ENCODE measurements around the gene PRAF2.

Gene PRAF2

DNA sequence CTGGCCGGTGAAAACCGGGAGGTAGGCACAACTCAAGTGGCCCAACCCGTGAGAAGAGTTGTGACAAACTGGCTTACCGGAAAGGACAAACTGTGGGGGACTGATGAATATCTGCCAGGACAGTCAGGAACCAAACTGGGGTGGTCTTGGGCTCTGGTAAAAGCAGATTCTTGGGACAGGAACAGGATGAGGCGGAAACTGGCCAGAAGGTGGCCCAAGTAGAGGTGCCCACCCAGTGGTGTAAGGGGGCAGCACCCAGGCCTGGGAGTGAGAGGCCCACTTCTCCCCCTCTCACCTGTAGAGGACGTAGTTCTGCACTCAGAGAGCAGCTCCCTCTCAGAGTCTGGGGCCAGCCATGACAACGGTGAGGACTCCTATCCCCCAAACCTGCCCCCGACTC is 9.1 kb downstream of the PRAF2 start:
- H3K27me3 ChIP-seq (ENCODE audit: insufficient read depth, low read depth): no peaks in the 10 kb centered on the region
- H3K27ac ChIP-seq: no peak overlapping the region
- no peak overlapping the region for H3K9ac ChIP-seq
- no peaks in the 10 kb centered on the region for H3K4me1 ChIP-seq (ENCODE audit: low read depth, poor library complexity, severe bottlenecking)
- no peak for TF ChIP-seq CTCF (conservative IDR thresholded peaks at IDR 0.05; ENCODE audit: low read depth, low read length)
- no peaks in the 10 kb centered on the region for H4K20me1 ChIP-seq (ENCODE audit: insufficient read depth)
- H3K4me2 ChIP-seq: no peak overlapping the region
- H3K79me2 ChIP-seq (ENCODE audit: insufficient read depth, low read depth): no peaks in the 10 kb centered on the region
- no peak overlapping the region for H2AFZ ChIP-seq (ENCODE audit: low read depth)
- no peak overlapping the region for H3K4me3 ChIP-seq (IDR thresholded peaks at IDR 0.05; ENCODE audit: insufficient read depth, low read depth, low read length)
- H3K36me3 ChIP-seq (ENCODE audit: insufficient read depth): no peaks in the 10 kb centered on the region

DNA sequence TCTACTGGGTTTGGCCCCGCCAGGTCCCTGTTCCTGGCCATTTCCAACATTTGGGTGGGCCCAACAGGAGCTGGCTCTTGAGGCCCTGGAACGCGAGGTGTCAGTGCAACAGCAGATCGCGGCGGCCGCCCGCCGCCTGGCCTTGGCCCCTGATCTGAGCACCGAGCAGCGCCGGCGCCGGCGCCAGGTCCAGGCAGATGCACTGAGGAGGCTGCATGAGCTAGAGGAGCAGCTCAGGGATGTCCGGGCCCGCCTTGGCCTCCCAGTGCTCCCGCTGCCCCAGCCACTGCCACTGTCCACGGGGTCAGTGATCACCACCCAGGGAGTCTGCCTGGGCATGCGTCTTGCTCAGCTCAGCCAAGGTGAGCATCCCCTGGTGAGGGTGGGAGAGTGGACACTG is 9.5 kb downstream of the PRAF2 start:
- no peaks in the 10 kb centered on the region for H3K4me1 ChIP-seq (ENCODE audit: low read depth, poor library complexity, severe bottlenecking)
- TF ChIP-seq CTCF (conservative IDR thresholded peaks at IDR 0.05; ENCODE audit: low read depth, low read length): no peak
- H3K4me2 ChIP-seq: no peak overlapping the region
- no peaks in the 10 kb centered on the region for H4K20me1 ChIP-seq (ENCODE audit: insufficient read depth)
- no peak overlapping the region for H2AFZ ChIP-seq (ENCODE audit: low read depth)
- no peak overlapping the region for H3K4me3 ChIP-seq (IDR thresholded peaks at IDR 0.05; ENCODE audit: insufficient read depth, low read depth, low read length)
- no peak overlapping the region for H3K27ac ChIP-seq
- H3K79me2 ChIP-seq (ENCODE audit: insufficient read depth, low read depth): no peaks in the 10 kb centered on the region
- H3K27me3 ChIP-seq (ENCODE audit: insufficient read depth, low read depth): no peaks in the 10 kb centered on the region
- H3K36me3 ChIP-seq (ENCODE audit: insufficient read depth): no peaks in the 10 kb centered on the region
- H3K9ac ChIP-seq: no peak overlapping the region

GRCh38 chrX:49063715-49064114 is 10.1 kb downstream of the PRAF2 start:
- Histone ChIP-seq H3K4me3 (IDR thresholded peaks at IDR 0.05; ENCODE audit: insufficient read depth, low read depth, low read length) (no peak overlapping the region), H3K36me3 (ENCODE audit: insufficient read depth) (no peaks in the 10 kb centered on the region), H3K4me1 (ENCODE audit: low read depth, poor library complexity, severe bottlenecking) (no peaks in the 10 kb centered on the region), H2AFZ (ENCODE audit: low read depth) (no peak overlapping the region), H3K4me2 (no peak overlapping the region), H4K20me1 (ENCODE audit: insufficient read depth) (no peaks in the 10 kb centered on the region), H3K79me2 (ENCODE audit: insufficient read depth, low read depth) (no peaks in the 10 kb centered on the region), H3K27me3 (ENCODE audit: insufficient read depth, low read depth) (no peaks in the 10 kb centered on the region), H3K9ac (no peak overlapping the region), H3K27ac (no peak overlapping the region)
- TF ChIP-seq CTCF (conservative IDR thresholded peaks at IDR 0.05; ENCODE audit: low read depth, low read length): no peak

DNA sequence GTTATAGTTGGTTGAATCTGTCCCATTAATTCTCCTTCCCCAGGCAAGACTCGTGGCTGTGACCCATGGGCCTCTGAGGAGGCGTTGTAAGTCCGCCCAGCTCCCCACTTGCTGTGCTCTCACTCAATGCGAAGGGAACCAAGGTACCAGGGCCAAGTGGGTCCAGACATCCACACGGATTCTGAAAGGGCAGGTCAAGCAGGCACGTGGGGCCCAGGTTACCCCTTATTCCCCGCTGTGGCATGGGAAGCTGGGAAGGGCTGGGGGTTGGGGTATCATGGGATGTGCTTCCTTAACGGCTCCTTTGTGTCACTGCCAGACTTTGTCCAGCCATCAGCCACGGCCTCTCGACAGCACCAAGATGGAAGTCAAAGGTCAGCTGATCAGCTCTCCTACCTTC is 11.9 kb downstream of the PRAF2 start:
- H3K27me3 ChIP-seq (ENCODE audit: insufficient read depth, low read depth): no peaks in the 10 kb centered on the region
- H3K4me2 ChIP-seq: no peak overlapping the region
- no peak for TF ChIP-seq CTCF (conservative IDR thresholded peaks at IDR 0.05; ENCODE audit: low read depth, low read length)
- no peak overlapping the region for H3K4me3 ChIP-seq (IDR thresholded peaks at IDR 0.05; ENCODE audit: insufficient read depth, low read depth, low read length)
- H3K9ac ChIP-seq: no peak overlapping the region
- H4K20me1 ChIP-seq (ENCODE audit: insufficient read depth): no peaks in the 10 kb centered on the region
- H2AFZ ChIP-seq (ENCODE audit: low read depth): no peak overlapping the region
- no peaks in the 10 kb centered on the region for H3K79me2 ChIP-seq (ENCODE audit: insufficient read depth, low read depth)
- H3K36me3 ChIP-seq (ENCODE audit: insufficient read depth): no peaks in the 10 kb centered on the region
- no peaks in the 10 kb centered on the region for H3K4me1 ChIP-seq (ENCODE audit: low read depth, poor library complexity, severe bottlenecking)
- no peak overlapping the region for H3K27ac ChIP-seq

DNA sequence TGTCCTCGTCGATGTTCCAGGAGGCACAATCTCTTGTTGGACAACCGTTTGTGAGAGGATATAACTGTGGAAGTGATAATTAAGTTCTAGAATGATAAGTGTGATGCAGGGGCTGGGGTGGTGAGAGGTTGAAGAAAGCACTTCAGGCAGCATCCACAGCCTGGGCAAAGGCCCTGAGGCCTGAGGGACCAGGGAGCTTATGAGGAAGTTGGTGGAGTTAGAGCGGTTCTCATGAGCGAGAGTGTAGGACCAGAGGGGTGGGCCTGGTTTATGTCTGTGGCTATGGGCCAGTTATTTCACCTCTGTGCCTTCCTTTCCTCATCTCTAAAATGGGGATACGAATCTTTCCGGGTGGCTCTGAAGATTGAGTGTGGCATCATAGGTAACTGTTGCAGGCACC is 12.3 kb downstream of the PRAF2 start:
- no peak overlapping the region for H3K9ac ChIP-seq

More for the DNA sequence above, 12.3 kb downstream of the PRAF2 start:
- Histone ChIP-seq H2AFZ (ENCODE audit: low read depth) (no peak overlapping the region), H3K27me3 (ENCODE audit: insufficient read depth, low read depth) (no peaks in the 10 kb centered on the region), H3K4me3 (IDR thresholded peaks at IDR 0.05; ENCODE audit: insufficient read depth, low read depth, low read length) (no peak overlapping the region), H3K27ac (no peak overlapping the region), H3K4me2 (no peak overlapping the region), H3K4me1 (ENCODE audit: low read depth, poor library complexity, severe bottlenecking) (no peaks in the 10 kb centered on the region), H4K20me1 (ENCODE audit: insufficient read depth) (no peaks in the 10 kb centered on the region), H3K79me2 (ENCODE audit: insufficient read depth, low read depth) (no peaks in the 10 kb centered on the region), H3K36me3 (ENCODE audit: insufficient read depth) (no peaks in the 10 kb centered on the region)
- no peak for TF ChIP-seq CTCF (conservative IDR thresholded peaks at IDR 0.05; ENCODE audit: low read depth, low read length)
